ENCODE measurements around the gene SMAD3.
A peak's percentile ranks its signal among the peaks of the same experiment; 100 is the strongest.

Gene SMAD3

GRCh38 chr15:67185051-67185450 is 119.6 kb downstream of the SMAD3 start:
- no peak for DNase-seq

GRCh38 chr15:67185621-67186225 is 120.3 kb downstream of the SMAD3 start:
- DNase-seq, result peak in 2 of 5 experiments; percentile 14 to 86

GRCh38 chr15:67186226-67186649 is 120.8 kb downstream of the SMAD3 start:
- no peak for DNase-seq

- no peak for DNase-seq
Observed at GRCh38 chr15:67186688-67187087, 121.3 kb downstream of the SMAD3 start.

- no peak for DNase-seq
Observed at GRCh38 chr15:67187351-67187854, 122.0 kb downstream of the SMAD3 start.

GRCh38 chr15:67188551-67189218 is 123.3 kb downstream of the SMAD3 start:
- DNase-seq, result no peak

GRCh38 chr15:67189326-67190051 is 124.1 kb downstream of the SMAD3 start:
- DNase-seq, result no peak

- no peak for DNase-seq
Observed at GRCh38 chr15:67190326-67190725, 124.9 kb downstream of the SMAD3 start.

GRCh38 chr15:67190813-67191212 is 125.4 kb downstream of the SMAD3 start:
- DNase-seq, result no peak

GRCh38 chr15:67192185-67192820 is 126.9 kb downstream of the SMAD3 start:
- no peak for DNase-seq

GRCh38 chr15:67193223-67193990 is 128.0 kb downstream of the SMAD3 start:
- DNase-seq, result no peak

GRCh38 chr15:67194171-67195114 is 129.0 kb downstream of the SMAD3 start:
- no peak for DNase-seq

- DNase-seq, result no peak
Observed at GRCh38 chr15:67195305-67195704, 129.9 kb downstream of the SMAD3 start.

- DNase-seq, result no peak
Observed at GRCh38 chr15:67196222-67196621, 130.8 kb downstream of the SMAD3 start.

- no peak for DNase-seq
Observed at GRCh38 chr15:67196672-67197363, 131.4 kb downstream of the SMAD3 start.

GRCh38 chr15:67197364-67197695 is 131.9 kb downstream of the SMAD3 start:
- no peak for DNase-seq

GRCh38 chr15:67198157-67198754 is 132.9 kb downstream of the SMAD3 start:
- DNase-seq, result no peak

GRCh38 chr15:67199391-67199790 is 134.0 kb downstream of the SMAD3 start:
- DNase-seq, result no peak

GRCh38 chr15:67199881-67200763 is 134.7 kb downstream of the SMAD3 start:
- DNase-seq, result no peak
